Kidney (tissue), 14 donors: Measurements from ENCODE around the gene TCEANC2. TPM values are rescaled to one million over a fixed set of nuclear protein-coding genes. Genes with fewer than 3 reads are reported as not detected.

Experiments used
- DNase-seq, 5 donors: peaks; one replicate each; pipeline ENCODE4 v3.0.0-alpha.2; 2013 to 2020
- FAIRE-seq: peaks from 2 replicates; lab custom pipeline; 2012; peaks lifted over from hg19 to GRCh38; lab: Jason Lieb, UNC
- H3K27ac ChIP-seq, 2 donors: one replicate each; pipeline ENCODE4 v1.7.0; 2013; ENCODE audit warnings: low read depth in 2 of 2, low read length in 2 of 2, inconsistent platforms in 1 of 2
- H3K27me3 ChIP-seq: one replicate; pipeline ENCODE4 v1.7.1; 2013; ENCODE audit warnings: low read length, inconsistent platforms; ENCODE audit not compliant: control insufficient read depth, insufficient read depth
- H3K36me3 ChIP-seq, 3 donors: one replicate each; pipeline versions ENCODE4 v1.7.0 to v1.7.1; 2013; ENCODE audit warnings: low read length in 3 of 3, control low read depth in 1 of 3, inconsistent platforms in 1 of 3; ENCODE audit not compliant: insufficient read depth in 3 of 3, control insufficient read depth in 2 of 3
- H3K4me1 ChIP-seq, 3 donors: one replicate each; pipeline versions ENCODE4 v1.7.0 to v1.7.1; 2013; ENCODE audit warnings: low read length in 3 of 3, inconsistent platforms in 1 of 3, low read depth in 1 of 3; ENCODE audit not compliant: control insufficient read depth in 2 of 3, insufficient read depth in 2 of 3
- H3K4me3 ChIP-seq, 3 donors: one replicate each; pipeline versions ENCODE4 v1.7.0 to v1.8.1; 2013; ENCODE audit warnings: low read length in 3 of 3, control low read depth in 1 of 3, inconsistent platforms in 1 of 3
- H3K9ac ChIP-seq, 3 donors: one replicate each; pipeline versions ENCODE4 v1.7.0 to v1.7.1; 2013; ENCODE audit warnings: low read length in 3 of 3, control low read depth in 1 of 3, inconsistent platforms in 1 of 3
- H3K9me3 ChIP-seq, 3 donors: one replicate each; pipeline versions ENCODE4 v1.7.0 to v1.7.1; 2013; ENCODE audit warnings: low read length in 3 of 3, control low read depth in 1 of 3, inconsistent platforms in 1 of 3; ENCODE audit not compliant: control insufficient read depth in 2 of 3, insufficient read depth in 1 of 3
- intact Hi-C: fragments of 100-400 bp; cut with DNase I; formaldehyde crosslinking; loops from one replicate; pipeline ENCODE4 v1.11.1; 2022
- polyA plus RNA-seq: library from polyadenylated mRNA; stranded (reverse); fragments of 350-450 nt; fragmentation: Illumina TruSeq; extraction: RNeasy Lipid Tissue Mini Kit (QIAGEN cat#74804); gene quantifications from one replicate; pipeline ENCODE4 v1.2.3, GENCODE V29; 2014; ENCODE audit warnings: low read depth, low replicate concordance; ENCODE audit not compliant: insufficient read depth
- total RNA-seq: library from RNA; stranded (reverse); fragmentation: NEBNext Ultra II Directional; extraction: Animal tissue kit (Norgen Biotek cat#: 25700); gene quantifications from one replicate; pipeline ENCODE4 v1.2.1, GENCODE V29; 2021
- TF ChIP-seq, protein P1 (sequence below): IDR thresholded peaks from 3 replicates; pipeline ENCODE4 v1.5.1; 2012; ENCODE audit warnings: mild to moderate bottlenecking, moderate library complexity, borderline replicate concordance; ENCODE audit not compliant: insufficient read depth; ENCODE audit errors: extremely low read depth
- donor health status: control.
- donor health status: control.
- donor health status: control.
- donor health status: control.
- donor health status: control.
- donor health status: DM: yes; HTN: yes; CAD: no.
- donor health status: Normal renal cell carcinoma (clear cell type).

The TCEANC2 gene
- total and polyA plus RNA-seq, 2 donors from 2014 or later, result 3.1 to 5.1 TPM

DNA sequence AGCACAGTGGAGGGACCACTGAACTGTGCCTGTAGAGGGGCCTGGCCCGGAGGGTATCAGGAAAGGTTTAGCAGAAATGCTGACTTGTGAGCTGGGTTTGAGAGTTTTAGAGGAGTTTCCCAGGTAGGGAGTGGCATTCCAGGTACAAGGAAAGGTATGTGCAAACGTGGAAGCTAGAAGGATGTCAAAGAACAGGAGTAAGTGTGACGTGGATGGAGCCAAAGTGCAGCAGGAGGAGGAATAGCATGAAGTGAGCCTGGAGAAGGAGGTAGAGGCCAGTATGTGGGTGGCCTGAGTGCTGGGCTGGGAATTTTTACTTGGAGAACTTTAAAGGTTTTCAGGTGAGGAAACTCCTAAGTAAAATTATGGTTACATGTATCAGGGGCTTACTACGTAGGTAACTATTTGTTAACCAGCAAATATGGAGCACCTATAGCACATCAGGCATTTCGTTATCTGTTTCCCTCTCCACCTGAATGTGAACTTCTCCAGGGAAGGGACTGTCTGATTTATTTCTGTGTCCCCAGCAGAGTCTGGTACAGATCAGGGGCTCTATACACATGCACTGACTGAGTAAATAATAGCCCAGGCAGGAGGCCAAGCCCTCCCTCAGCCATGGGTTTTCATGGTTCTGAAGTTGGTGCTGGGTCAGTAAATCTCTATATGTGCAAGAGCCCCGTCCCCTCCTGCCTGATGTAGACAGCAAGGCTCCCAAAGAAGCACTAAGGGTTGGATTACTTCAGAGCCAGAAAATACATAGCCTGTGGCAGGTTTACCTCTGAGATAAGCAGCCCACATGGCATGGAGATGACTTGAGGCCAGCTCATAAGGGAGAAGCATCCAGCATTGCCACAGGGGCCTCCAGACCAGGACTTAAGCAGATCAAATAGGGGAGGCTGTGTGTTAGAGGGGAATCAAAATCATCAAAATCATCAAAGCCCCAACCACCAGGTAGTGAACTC is 56.0 kb downstream of the TCEANC2 start:
- FAIRE-seq, result no peak
- intact Hi-C loops, result no loop called here
- Histone ChIP-seq H3K27ac (no peak overlapping the region), H3K4me3 (no peak overlapping the region), H3K9me3 (no peaks in the 10 kb centered on the region), H3K36me3 (no peaks in the 10 kb centered on the region), H3K9ac (no peak overlapping the region), H3K27me3 (no peaks in the 10 kb centered on the region), H3K4me1 (peaks cover 0 to 4% (median 0%) of the 10 kb centered on the region in 3 donors)
- TF ChIP-seq, protein P1, sequence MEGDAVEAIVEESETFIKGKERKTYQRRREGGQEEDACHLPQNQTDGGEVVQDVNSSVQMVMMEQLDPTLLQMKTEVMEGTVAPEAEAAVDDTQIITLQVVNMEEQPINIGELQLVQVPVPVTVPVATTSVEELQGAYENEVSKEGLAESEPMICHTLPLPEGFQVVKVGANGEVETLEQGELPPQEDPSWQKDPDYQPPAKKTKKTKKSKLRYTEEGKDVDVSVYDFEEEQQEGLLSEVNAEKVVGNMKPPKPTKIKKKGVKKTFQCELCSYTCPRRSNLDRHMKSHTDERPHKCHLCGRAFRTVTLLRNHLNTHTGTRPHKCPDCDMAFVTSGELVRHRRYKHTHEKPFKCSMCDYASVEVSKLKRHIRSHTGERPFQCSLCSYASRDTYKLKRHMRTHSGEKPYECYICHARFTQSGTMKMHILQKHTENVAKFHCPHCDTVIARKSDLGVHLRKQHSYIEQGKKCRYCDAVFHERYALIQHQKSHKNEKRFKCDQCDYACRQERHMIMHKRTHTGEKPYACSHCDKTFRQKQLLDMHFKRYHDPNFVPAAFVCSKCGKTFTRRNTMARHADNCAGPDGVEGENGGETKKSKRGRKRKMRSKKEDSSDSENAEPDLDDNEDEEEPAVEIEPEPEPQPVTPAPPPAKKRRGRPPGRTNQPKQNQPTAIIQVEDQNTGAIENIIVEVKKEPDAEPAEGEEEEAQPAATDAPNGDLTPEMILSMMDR, result no peak
- DNase-seq, result no peak

DNA sequence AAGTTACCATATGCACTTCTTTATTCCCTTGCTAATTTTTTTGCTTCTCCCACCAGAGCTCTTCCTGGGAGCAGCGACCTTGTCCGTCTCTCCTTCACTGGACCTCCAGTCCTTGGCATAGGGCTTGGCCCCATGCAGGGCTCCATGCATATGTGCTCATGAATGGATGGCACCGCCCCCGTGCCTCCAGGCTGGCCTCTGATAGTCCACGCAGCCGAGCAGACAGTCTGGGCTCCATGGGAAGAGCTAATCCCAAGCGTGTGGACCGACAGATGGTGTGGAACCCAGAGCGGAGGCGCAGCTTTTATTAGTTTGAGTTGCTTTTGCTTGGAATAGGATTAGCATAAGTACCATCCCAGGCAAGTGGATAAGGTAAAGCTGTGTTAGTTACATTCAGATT is 57.6 kb downstream of the TCEANC2 start:
- intact Hi-C loops, result no loop called here

DNA sequence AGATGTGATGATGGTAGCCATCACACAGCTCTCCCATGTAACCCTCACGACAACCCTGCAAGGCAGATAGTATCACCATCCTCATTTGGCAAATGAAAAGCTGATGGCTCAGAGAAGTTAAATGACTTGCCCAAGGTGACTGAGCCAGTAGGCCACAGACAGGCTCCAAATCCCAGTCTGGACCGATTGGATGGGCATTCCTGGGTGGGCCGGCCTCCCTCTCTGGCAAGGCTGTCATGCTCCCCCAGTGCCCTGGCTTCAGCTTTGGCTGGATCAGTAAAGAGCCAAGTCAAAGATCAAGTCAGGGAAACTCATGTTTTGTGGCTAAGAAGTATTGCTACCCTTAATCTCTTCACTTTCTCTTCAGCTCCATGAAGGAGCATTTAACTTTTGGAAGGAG is 58.2 kb downstream of the TCEANC2 start:
- TF ChIP-seq, protein P1, result no peak
- Histone ChIP-seq H3K9me3 (no peaks in the 10 kb centered on the region), H3K27me3 (no peaks in the 10 kb centered on the region), H3K9ac (no peak overlapping the region), H3K4me3 (no peak overlapping the region), H3K36me3 (no peaks in the 10 kb centered on the region), H3K4me1 (peaks cover 0 to 4% (median 0%) of the 10 kb centered on the region in 3 donors), H3K27ac (no peak overlapping the region)
- intact Hi-C loops, result no loop called here
- FAIRE-seq (no peak), DNase-seq (no peak)

More for the DNA sequence above, 57.6 kb downstream of the TCEANC2 start:
- Histone ChIP-seq H3K9me3 (no peaks in the 10 kb centered on the region), H3K27me3 (no peaks in the 10 kb centered on the region), H3K4me1 (peaks cover 0 to 4% (median 0%) of the 10 kb centered on the region in 3 donors), H3K27ac (no peak overlapping the region), H3K36me3 (no peaks in the 10 kb centered on the region), H3K4me3 (no peak overlapping the region), H3K9ac (no peak overlapping the region)
- DNase-seq, result no peak
- TF ChIP-seq, protein P1, result no peak
- FAIRE-seq, result no peak
